Right lobe of liver (tissue), 6 donors: ENCODE data around the gene XIST. TPM values are rescaled to one million over a fixed set of nuclear protein-coding genes. Genes with fewer than 3 reads are reported as not detected.

Experiments used
- ATAC-seq, 4 donors: fragments of 200-7000 bp; cut with Tn5 transposase; one replicate each; pipeline ENCODE4 v1.9.1; 2020; ENCODE audit warnings: mild to moderate bottlenecking in 4 of 4, moderate library complexity in 4 of 4
- DNase-seq, 3 donors: peaks; one replicate each; pipeline ENCODE4 v3.0.0-alpha.2; 2020
- H3K27ac ChIP-seq, 3 donors: fragments of 200-600 bp; one replicate each; pipeline ENCODE4 v1.8.0; 2022
- H3K27me3 ChIP-seq, 2 donors: fragments of 200-600 bp; one replicate each; pipeline ENCODE4 v1.8.0; 2022
- H3K36me3 ChIP-seq, 4 donors: fragments of 200-600 bp; sonication (generic) in 1 of 4; one replicate each; pipeline versions ENCODE4 v1.5.1 to v1.8.0; 2017 to 2022; ENCODE audit warnings: control low read depth in 1 of 4
- H3K4me1 ChIP-seq, 4 donors: fragments of 200-600 bp; sonication (generic) in 1 of 4; one replicate each; pipeline versions ENCODE4 v1.5.1 to v1.8.0; 2017 to 2022; ENCODE audit warnings: control low read depth in 1 of 4
- H3K4me3 ChIP-seq, 3 donors: fragments of 200-600 bp; one replicate each; pipeline ENCODE4 v1.8.0; 2022
- H3K9me3 ChIP-seq, 4 donors: fragments of 200-600 bp; sonication (generic) in 1 of 4; one replicate each; pipeline versions ENCODE4 v1.5.1 to v1.8.0; 2017 to 2022; ENCODE audit warnings: control low read depth in 1 of 4
- CTCF ChIP-seq, 4 donors: fragments of 200-600 bp in 3 of 4; fragments of 450-650 bp in 1 of 4; IDR thresholded peaks; one replicate each; pipeline versions ENCODE4 v1.5.1 to v1.8.0; 2016 to 2022; ENCODE audit warnings: antibody characterized with exemption in 4 of 4, mild to moderate bottlenecking in 2 of 4
- POLR2A ChIP-seq: fragments of 450-650 bp; IDR thresholded peaks from one replicate; pipeline ENCODE4 v1.6.1; 2017; ENCODE audit warnings: antibody characterized with exemption, mild to moderate bottlenecking
- WGBS: methylation state at CpG from one replicate; pipeline ENCODE4 v1.1.6; 2018; ENCODE audit warnings: low coverage, low lambda C conversion rate; ENCODE audit not compliant: insufficient coverage; ENCODE audit errors: missing lambda C conversion rate; 5-methylcytosine and 5-hydroxymethylcytosine counted together
- intact Hi-C, 2 donors: fragments of 100-400 bp; cut with DNase I; formaldehyde crosslinking; loops; one replicate each; pipeline versions ENCODE4 v1.11.2 to v1.14.1; 2022
- total RNA-seq, 6 experiments: library from RNA; depleted of rRNA in 2 of 6; stranded (reverse); fragments of >200 nt in 2 of 6; fragmentation: NEBNext Ultra II Directional in 3 of 6; extraction: Animal tissue kit (Norgen Biotek cat#: 25700) in 3 of 6; gene quantifications; one replicate each; pipeline versions ENCODE4 v1.1.0 to v1.2.4, GENCODE V29; 2016 to 2023
- donor health status: DM: no; HTN: yes; CAD: no.
- donor health status: DM: no; HTN: no; CAD: no.
- donor health status: DM: no; HTN: no; CAD: no.
- donor health status: DM: no; HTN: yes; CAD: no.
- donor health status: DM: no; HTN: yes; CAD: no.

The XIST gene
- total RNA-seq, 6 experiments from 2014 or later: 0.11 to 178 (median 99.4) TPM

GRCh38 chrX:73841337-73841736 is 11.2 kb downstream of the XIST start:
- Histone ChIP-seq H3K9me3 (no peaks in the 10 kb centered on the region), H3K27ac (no peak overlapping the region), H3K27me3 (no peaks in the 10 kb centered on the region), H3K4me3 (no peak overlapping the region), H3K36me3 (peaks cover 0 to 3% (median 0%) of the 10 kb centered on the region in 4 donors), H3K4me1 (peaks cover 0 to 14% (median 5%) of the 10 kb centered on the region in 4 donors)
- no peak for TF ChIP-seq CTCF (IDR thresholded peaks at IDR 0.05)
- TF ChIP-seq POLR2A: no peak
- intact Hi-C loops: no loop called here
- no peak for ATAC-seq
- WGBS: 73% methylated on average over 4 of the region's 5 CpGs
- DNase-seq: no peak

- Histone ChIP-seq H3K36me3 (peaks cover 0 to 3% (median 0%) of the 10 kb centered on the region in 4 donors), H3K9me3 (no peaks in the 10 kb centered on the region), H3K27ac (no peak overlapping the region), H3K4me3 (no peak overlapping the region), H3K4me1 (peaks cover 0 to 10% (median 2%) of the 10 kb centered on the region in 4 donors), H3K27me3 (no peaks in the 10 kb centered on the region)
- DNase-seq (no peak), ATAC-seq (no peak)
- intact Hi-C loops: no loop called here
- 62% methylated on average over 6 of the region's 6 CpGs for WGBS
- TF ChIP-seq POLR2A: no peak
- TF ChIP-seq CTCF (IDR thresholded peaks at IDR 0.05): no peak
Observed at GRCh38 chrX:73840120-73840924, 12.2 kb downstream of the XIST start.

GRCh38 chrX:73839152-73839551 is 13.4 kb downstream of the XIST start:
- Histone ChIP-seq H3K4me1 (peaks cover 0 to 7% (median 2%) of the 10 kb centered on the region in 4 donors), H3K27me3 (no peaks in the 10 kb centered on the region), H3K9me3 (no peaks in the 10 kb centered on the region), H3K27ac (no peak overlapping the region), H3K4me3 (no peak overlapping the region), H3K36me3 (peaks cover 0 to 3% (median 0%) of the 10 kb centered on the region in 4 donors)
- 38% methylated on average over 1 of the region's 1 CpG for WGBS
- no peak for TF ChIP-seq POLR2A
- no peak for TF ChIP-seq CTCF (IDR thresholded peaks at IDR 0.05)
- DNase-seq: no peak
- ATAC-seq: no peak
- intact Hi-C loops: no loop called here

GRCh38 chrX:73838123-73838522 is 14.4 kb downstream of the XIST start:
- H3K4me3 ChIP-seq: no peak overlapping the region
- H3K4me1 ChIP-seq: peaks cover 0 to 5% (median 0%) of the 10 kb centered on the region in 4 donors
- 72% methylated on average over 3 of the region's 3 CpGs for WGBS
- H3K27ac ChIP-seq: no peak overlapping the region
- no peaks in the 10 kb centered on the region for H3K36me3 ChIP-seq
- no peak for DNase-seq
- intact Hi-C loops: no loop called here
- no peak for ATAC-seq
- H3K27me3 ChIP-seq: no peaks in the 10 kb centered on the region
- TF ChIP-seq CTCF (IDR thresholded peaks at IDR 0.05): no peak
- no peaks in the 10 kb centered on the region for H3K9me3 ChIP-seq
